ENCODE data around the gene CPZ.
A peak's percentile ranks its signal among the peaks of the same experiment; 100 is the strongest.

Gene CPZ

GRCh38 chr4:8605289-8605688 is 12.7 kb downstream of the CPZ start:
- TF ChIP-seq, protein P1, sequence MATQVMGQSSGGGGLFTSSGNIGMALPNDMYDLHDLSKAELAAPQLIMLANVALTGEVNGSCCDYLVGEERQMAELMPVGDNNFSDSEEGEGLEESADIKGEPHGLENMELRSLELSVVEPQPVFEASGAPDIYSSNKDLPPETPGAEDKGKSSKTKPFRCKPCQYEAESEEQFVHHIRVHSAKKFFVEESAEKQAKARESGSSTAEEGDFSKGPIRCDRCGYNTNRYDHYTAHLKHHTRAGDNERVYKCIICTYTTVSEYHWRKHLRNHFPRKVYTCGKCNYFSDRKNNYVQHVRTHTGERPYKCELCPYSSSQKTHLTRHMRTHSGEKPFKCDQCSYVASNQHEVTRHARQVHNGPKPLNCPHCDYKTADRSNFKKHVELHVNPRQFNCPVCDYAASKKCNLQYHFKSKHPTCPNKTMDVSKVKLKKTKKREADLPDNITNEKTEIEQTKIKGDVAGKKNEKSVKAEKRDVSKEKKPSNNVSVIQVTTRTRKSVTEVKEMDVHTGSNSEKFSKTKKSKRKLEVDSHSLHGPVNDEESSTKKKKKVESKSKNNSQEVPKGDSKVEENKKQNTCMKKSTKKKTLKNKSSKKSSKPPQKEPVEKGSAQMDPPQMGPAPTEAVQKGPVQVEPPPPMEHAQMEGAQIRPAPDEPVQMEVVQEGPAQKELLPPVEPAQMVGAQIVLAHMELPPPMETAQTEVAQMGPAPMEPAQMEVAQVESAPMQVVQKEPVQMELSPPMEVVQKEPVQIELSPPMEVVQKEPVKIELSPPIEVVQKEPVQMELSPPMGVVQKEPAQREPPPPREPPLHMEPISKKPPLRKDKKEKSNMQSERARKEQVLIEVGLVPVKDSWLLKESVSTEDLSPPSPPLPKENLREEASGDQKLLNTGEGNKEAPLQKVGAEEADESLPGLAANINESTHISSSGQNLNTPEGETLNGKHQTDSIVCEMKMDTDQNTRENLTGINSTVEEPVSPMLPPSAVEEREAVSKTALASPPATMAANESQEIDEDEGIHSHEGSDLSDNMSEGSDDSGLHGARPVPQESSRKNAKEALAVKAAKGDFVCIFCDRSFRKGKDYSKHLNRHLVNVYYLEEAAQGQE (IDR thresholded peaks at IDR 0.05; ENCODE audit: insufficient read depth in 1 of 2, low read depth in 2 of 2, low read length in 2 of 2), result no peak
- TF ChIP-seq TAF1 (IDR thresholded peaks at IDR 0.05; ENCODE audit: borderline replicate concordance, insufficient read depth, low read length), result no peak
- TF ChIP-seq FOXP2 (optimal IDR thresholded peaks at IDR 0.05; ENCODE audit: borderline replicate concordance, extremely low read depth, extremely low read length, insufficient read depth), result no peak
- no peak for TF ChIP-seq SIN3A (IDR thresholded peaks at IDR 0.05; ENCODE audit: borderline replicate concordance, insufficient read depth, low read length)
- no peak for TF ChIP-seq POLR2AphosphoS5 (IDR thresholded peaks at IDR 0.05; ENCODE audit: low read depth, low read length)

GRCh38 chr4:8606476-8606875 is 13.9 kb downstream of the CPZ start:
- no peak for TF ChIP-seq SIN3A (IDR thresholded peaks at IDR 0.05; ENCODE audit: borderline replicate concordance, insufficient read depth, low read length)

GRCh38 chr4:8606966-8607365 is 14.4 kb downstream of the CPZ start:
- TF ChIP-seq, protein P1 (IDR thresholded peaks at IDR 0.05; ENCODE audit: insufficient read depth in 1 of 2, low read depth in 2 of 2, low read length in 2 of 2), result no peak
- TF ChIP-seq POLR2AphosphoS5 (IDR thresholded peaks at IDR 0.05; ENCODE audit: low read depth, low read length), result no peak
- TF ChIP-seq FOXP2 (optimal IDR thresholded peaks at IDR 0.05; ENCODE audit: borderline replicate concordance, extremely low read depth, extremely low read length, insufficient read depth), result no peak
- no peak for TF ChIP-seq SIN3A (IDR thresholded peaks at IDR 0.05; ENCODE audit: borderline replicate concordance, insufficient read depth, low read length)
- TF ChIP-seq TAF1 (IDR thresholded peaks at IDR 0.05; ENCODE audit: borderline replicate concordance, insufficient read depth, low read length), result no peak

DNA sequence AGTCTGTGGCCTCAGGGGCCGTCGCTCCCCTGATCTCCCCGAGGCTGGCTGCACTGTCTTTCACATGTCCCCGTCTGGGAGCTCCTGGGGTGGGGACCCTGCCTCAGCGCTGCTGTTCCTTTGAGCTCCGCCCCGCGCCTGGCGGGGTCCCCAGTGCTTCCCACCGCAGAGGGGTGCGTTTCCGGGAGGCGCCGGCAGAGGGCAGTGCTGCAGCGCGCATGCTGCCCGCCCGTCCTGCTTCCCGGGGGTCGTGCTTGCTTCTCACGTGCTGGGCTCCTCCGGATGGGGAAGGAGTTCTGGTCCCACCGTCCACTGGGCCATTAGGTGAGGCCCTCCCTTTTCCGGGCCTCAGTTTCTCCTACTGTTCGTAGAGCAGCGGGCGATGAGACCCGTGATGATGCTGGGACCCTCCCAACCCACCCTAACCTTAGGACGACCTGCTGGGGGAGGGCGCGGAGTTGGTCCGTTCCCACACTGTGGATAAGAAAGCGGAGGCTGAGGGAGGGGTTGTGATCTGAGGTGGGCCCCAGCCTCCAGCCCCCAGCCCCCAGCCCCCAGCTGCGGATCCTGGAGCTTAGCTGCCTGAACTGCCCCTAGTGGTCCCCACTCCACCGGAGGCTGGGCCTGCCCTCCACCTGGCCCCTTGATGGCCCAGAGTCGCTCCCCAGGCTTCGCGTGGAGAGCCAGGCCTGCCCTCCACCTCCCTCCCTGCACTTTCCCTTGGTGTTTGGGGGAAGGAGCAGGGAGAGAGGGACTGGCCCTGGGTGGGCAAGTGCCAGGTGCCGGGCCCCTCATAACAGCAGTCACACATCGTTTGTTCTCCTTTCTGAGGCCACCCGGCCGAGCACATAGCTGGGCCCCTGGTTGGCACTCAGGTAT is 15.3 kb downstream of the CPZ start:
- TF ChIP-seq SIN3A (IDR thresholded peaks at IDR 0.05; ENCODE audit: borderline replicate concordance, insufficient read depth, low read length), result no peak
- no peak for TF ChIP-seq TAF1 (IDR thresholded peaks at IDR 0.05; ENCODE audit: borderline replicate concordance, insufficient read depth, low read length)
- TF ChIP-seq, protein P1 (IDR thresholded peaks at IDR 0.05; ENCODE audit: insufficient read depth in 1 of 2, low read depth in 2 of 2, low read length in 2 of 2), result no peak
- no peak for TF ChIP-seq FOXP2 (optimal IDR thresholded peaks at IDR 0.05; ENCODE audit: borderline replicate concordance, extremely low read depth, extremely low read length, insufficient read depth)
- no peak for TF ChIP-seq POLR2AphosphoS5 (IDR thresholded peaks at IDR 0.05; ENCODE audit: low read depth, low read length)

- TF ChIP-seq SIN3A (IDR thresholded peaks at IDR 0.05; ENCODE audit: borderline replicate concordance, insufficient read depth, low read length), result no peak
- TF ChIP-seq POLR2AphosphoS5 (IDR thresholded peaks at IDR 0.05; ENCODE audit: low read depth, low read length), result peak; percentile 61
- no peak for TF ChIP-seq FOXP2 (optimal IDR thresholded peaks at IDR 0.05; ENCODE audit: borderline replicate concordance, extremely low read depth, extremely low read length, insufficient read depth)
- TF ChIP-seq, protein P1 (IDR thresholded peaks at IDR 0.05; ENCODE audit: insufficient read depth in 1 of 2, low read depth in 2 of 2, low read length in 2 of 2), result no peak
- TF ChIP-seq TAF1 (IDR thresholded peaks at IDR 0.05; ENCODE audit: borderline replicate concordance, insufficient read depth, low read length), result peak; percentile 22; the same call in 1 of the 2 replicates
These were observed 16.3 kb downstream of the CPZ start for GRCh38 chr4:8608714-8609391.

Data from PFSK-1 (cell line).